GM18858 (cell line): ENCODE results near the gene HCRTR2.
A peak's percentile ranks its signal among the peaks of the same experiment; 100 is the strongest.
"Not testable (repeated sequence)": the region's sequence is repeated elsewhere in the genome, so short reads cannot be mapped to it uniquely, and the experiment has no call there.

Source experiments
- ATAC-seq: cut with Tn5 transposase; IDR thresholded peaks from one replicate; pipeline ENCODE4 v1.9.1; 2021; ENCODE audit not compliant: unreplicated experiment

The HCRTR2 gene

GRCh38 chr6:55210952-55211351, 36.6 kb downstream of the HCRTR2 start:
- no peak for ATAC-seq

- ATAC-seq = no peak
Measured at GRCh38 chr6:55212156-55212555, 37.8 kb downstream of the HCRTR2 start.

- ATAC-seq = no peak
Measured at GRCh38 chr6:55220961-55221360, 46.6 kb downstream of the HCRTR2 start.

GRCh38 chr6:55227862-55228261, 53.5 kb downstream of the HCRTR2 start:
- ATAC-seq = no peak

GRCh38 chr6:55239099-55239498, 64.8 kb downstream of the HCRTR2 start:
- no peak for ATAC-seq

- not testable (repeated sequence) for ATAC-seq
Measured at GRCh38 chr6:55240975-55241605, 66.8 kb downstream of the HCRTR2 start.

- ATAC-seq = no peak
Measured at GRCh38 chr6:55250400-55250799, 76.1 kb downstream of the HCRTR2 start.

- no peak for ATAC-seq
Measured at GRCh38 chr6:55255113-55255512, 80.8 kb downstream of the HCRTR2 start.

GRCh38 chr6:55260181-55260580, 85.9 kb downstream of the HCRTR2 start:
- ATAC-seq = no peak

- ATAC-seq = no peak
Measured at GRCh38 chr6:55265409-55266114, 91.2 kb downstream of the HCRTR2 start.

- no peak for ATAC-seq
Measured at GRCh38 chr6:55266896-55267295, 92.6 kb downstream of the HCRTR2 start.

- ATAC-seq = peak; percentile 84
Measured at GRCh38 chr6:55276745-55277530, 102.6 kb downstream of the HCRTR2 start.

GRCh38 chr6:55277646-55278045, 103.3 kb downstream of the HCRTR2 start:
- no peak for ATAC-seq

GRCh38 chr6:55281215-55281614, 106.9 kb downstream of the HCRTR2 start:
- ATAC-seq = no peak

- no peak for ATAC-seq
Measured at GRCh38 chr6:55282115-55282514, 107.8 kb downstream of the HCRTR2 start.

- ATAC-seq = peak; percentile 64
Measured at GRCh38 chr6:55286824-55287223, 112.5 kb downstream of the HCRTR2 start.

GRCh38 chr6:55290736-55291135, 116.4 kb downstream of the HCRTR2 start:
- ATAC-seq = no peak

- no peak for ATAC-seq
Measured at GRCh38 chr6:55293116-55293515, 118.8 kb downstream of the HCRTR2 start.

- ATAC-seq = not testable (repeated sequence)
Measured at GRCh38 chr6:55297214-55297613, 122.9 kb downstream of the HCRTR2 start.

GRCh38 chr6:55299286-55299985, 125.1 kb downstream of the HCRTR2 start:
- no peak for ATAC-seq

- ATAC-seq = no peak
Measured at GRCh38 chr6:55304747-55305146, 130.4 kb downstream of the HCRTR2 start.
